LNCaP clone FGC (cell line): ENCODE results near the gene PDRG1.

Experiments used
- DNase-seq: peaks from one replicate; pipeline ENCODE4 v3.0.0-alpha.2; 2011; ENCODE audit warnings: low read depth
- H3K4me3 ChIP-seq: 2 replicates; pipeline ENCODE4 v1.5.1; 2011; ENCODE audit warnings: mild to moderate bottlenecking, low read depth, low read length, control low read depth
- TF ChIP-seq, protein P1 (sequence below): IDR thresholded peaks from 2 replicates; pipeline ENCODE4 v1.5.1; 2012; ENCODE audit warnings: mild to moderate bottlenecking; ENCODE audit not compliant: control insufficient read depth, insufficient read depth; ENCODE audit errors: extremely low read depth

The PDRG1 gene

DNA sequence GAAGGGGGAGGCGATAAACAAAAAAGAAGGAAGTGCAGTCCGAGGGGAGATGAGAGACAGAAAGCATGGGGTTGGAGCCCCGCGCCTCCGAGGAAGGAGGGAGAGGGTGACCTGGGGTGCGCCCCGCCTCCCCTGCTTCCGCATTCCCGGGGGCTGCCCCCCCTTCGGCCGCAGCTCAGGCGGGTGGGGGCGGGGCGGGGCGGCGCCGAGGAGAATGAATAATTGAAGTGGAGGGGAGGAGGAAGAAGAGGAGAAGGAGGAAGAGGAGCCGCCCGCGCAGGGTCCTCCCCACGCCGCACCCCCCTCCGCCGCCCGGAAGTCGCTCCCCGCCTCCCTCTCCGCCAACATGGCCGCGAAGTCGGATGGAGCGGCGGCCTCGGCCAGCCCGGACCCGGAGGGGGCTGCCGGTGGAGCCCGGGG, 16.0 kb upstream of the PDRG1 start, which contains the start of gene XKR7:
XKR7 (plus strand) TSS at position 322 of the 420 bp plus-strand sequence; CDS start at position 347, 25 bp downstream.
- no peak within 1 kb of the TSS for H3K4me3 ChIP-seq
- DNase-seq, result no peak
- TF ChIP-seq, protein P1, sequence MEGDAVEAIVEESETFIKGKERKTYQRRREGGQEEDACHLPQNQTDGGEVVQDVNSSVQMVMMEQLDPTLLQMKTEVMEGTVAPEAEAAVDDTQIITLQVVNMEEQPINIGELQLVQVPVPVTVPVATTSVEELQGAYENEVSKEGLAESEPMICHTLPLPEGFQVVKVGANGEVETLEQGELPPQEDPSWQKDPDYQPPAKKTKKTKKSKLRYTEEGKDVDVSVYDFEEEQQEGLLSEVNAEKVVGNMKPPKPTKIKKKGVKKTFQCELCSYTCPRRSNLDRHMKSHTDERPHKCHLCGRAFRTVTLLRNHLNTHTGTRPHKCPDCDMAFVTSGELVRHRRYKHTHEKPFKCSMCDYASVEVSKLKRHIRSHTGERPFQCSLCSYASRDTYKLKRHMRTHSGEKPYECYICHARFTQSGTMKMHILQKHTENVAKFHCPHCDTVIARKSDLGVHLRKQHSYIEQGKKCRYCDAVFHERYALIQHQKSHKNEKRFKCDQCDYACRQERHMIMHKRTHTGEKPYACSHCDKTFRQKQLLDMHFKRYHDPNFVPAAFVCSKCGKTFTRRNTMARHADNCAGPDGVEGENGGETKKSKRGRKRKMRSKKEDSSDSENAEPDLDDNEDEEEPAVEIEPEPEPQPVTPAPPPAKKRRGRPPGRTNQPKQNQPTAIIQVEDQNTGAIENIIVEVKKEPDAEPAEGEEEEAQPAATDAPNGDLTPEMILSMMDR, result no peak

DNA sequence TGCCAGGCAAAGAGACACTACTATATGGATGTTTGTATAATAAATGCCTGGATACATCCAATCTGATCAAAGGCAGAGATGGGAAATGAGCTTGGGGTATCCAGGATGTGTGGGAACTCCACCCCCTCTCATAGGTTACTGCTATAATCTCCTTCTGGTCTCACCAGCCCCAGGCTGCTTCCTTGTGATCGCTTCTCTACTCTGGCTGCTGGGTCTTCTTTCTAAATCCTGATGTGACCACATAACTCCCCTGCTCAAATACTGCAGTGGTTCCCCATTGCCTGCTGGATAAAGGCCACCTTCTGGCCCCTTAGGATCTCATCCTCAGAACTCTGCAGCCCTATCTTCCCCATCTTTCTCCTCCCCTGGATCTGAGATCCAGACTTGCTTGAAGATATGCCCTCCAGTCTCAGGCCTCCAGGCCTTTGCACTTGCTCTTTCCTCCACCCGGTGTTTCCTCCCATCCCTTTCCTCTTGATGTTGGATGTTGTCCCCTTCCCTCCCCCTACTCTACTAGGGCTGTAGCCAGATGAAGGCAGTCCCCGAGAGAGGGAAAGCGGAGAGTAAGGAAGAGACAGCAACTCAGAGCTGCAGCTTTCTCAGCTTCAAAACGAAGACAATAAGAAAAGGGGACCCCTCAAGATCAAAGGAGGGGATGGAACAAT, 15.3 kb upstream of the PDRG1 start:
- no peak overlapping the region for H3K4me3 ChIP-seq
- TF ChIP-seq, protein P1, result no peak
- no peak for DNase-seq

DNA sequence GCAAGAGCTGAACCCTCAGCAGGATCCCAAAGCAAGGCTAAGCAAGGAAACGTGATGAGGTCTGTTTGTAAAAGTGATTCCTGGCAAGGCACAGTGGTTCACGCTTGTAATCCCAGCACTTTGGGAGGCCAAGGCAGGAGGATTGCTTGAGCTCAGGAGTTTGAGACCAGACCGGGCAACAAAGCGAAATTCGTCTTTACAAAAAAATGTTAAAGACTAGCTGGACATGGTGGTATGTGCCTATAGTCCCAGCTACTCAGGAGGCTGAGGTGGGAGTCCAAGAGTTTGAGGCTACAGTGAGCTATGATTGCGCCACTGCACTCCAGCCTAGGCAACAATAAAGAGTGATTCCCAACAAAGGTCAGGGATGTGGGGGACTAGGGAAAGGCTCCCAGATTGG, 12.0 kb upstream of the PDRG1 start:
- no peak overlapping the region for H3K4me3 ChIP-seq
- DNase-seq, result no peak
- TF ChIP-seq, protein P1, result no peak

DNA sequence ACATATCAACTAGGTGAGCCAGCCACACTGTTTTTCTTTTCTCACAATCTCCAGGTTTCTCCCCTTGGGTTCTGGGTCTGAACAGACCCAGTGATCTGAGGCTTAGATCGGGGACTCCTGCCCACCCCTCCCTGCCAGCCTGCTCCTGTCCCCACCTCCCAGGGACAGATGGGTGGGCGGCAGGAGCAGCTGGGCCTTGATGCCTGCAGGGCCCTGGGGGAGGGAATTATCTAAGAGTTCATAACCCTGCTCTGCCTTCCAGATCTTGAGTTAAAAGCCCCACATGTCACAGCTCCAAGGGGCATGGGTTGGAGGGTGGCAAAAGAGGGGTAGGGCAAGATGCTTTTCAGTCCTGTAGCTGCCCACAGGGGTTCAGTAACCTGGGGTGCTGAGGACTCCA, 10.9 kb upstream of the PDRG1 start:
- H3K4me3 ChIP-seq, result no peak overlapping the region
- DNase-seq, result no peak
- TF ChIP-seq, protein P1, result no peak

DNA sequence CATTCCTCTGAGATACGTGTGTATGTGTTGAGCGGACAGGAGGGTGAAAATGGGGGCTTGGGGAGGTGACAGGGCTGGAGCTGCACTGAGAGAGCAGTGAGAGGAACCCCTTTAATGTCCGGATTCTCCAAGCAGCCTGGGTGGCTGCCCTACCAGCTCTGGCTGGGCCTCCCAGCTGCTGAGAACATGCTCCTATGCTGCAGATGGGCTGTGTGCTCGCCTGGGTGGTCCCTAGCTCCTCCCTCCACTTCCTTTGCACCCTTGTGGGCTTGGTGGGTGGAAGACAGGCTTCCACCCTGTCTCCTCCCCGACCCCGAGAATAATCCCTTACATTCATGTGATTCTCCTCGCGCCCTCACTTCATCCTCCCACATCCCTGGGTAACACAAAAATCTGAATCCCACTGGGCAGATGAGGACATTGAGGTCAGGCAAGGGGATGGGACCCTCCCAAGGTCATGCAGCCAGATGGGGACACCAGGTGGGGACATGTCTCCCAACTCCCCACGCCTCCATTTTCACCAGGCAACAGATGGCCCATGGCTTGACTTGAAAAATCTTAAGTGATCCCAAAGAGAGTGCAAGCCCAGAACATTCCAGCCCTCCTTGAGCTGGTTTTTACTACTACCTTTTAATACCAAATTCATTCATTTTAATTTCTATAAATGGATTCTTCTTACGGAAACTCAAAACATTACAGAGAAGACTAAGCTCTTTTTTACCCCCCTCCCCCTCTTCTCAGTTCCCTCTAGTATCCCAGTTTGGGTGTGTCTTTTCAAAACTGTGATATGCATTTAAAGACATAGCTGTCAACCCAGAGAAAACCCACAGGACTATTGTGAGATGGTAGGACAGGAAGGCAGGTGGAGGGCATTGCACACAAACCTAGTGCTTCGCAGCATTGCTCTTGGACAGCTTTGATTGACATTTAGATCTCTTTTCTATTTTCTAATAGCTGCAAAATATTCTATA, 5.0 kb upstream of the PDRG1 start:
- no peak for DNase-seq
- TF ChIP-seq, protein P1, result no peak
- no peak overlapping the region for H3K4me3 ChIP-seq

DNA sequence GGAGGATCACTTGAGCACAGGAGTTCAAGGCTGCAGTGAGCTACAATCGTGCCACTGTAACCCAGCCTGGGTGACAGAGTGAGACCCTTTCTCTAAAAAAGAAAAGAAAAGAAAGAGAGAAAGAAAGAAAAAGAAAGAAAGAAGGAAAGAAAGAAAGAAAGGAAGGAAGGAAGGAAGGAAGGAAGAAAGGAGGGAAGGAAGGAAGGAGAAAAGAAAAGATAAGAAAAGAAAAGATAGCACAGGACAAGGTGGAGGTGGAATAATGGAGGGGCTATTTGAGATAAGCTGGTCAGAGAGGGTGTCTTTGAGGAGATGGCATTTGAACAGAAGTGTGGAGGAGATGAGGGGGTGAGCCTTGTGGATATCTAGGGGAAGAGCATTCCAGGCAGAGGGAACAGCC, 2.7 kb upstream of the PDRG1 start:
- TF ChIP-seq, protein P1, result no peak
- no peak for DNase-seq
- no peak overlapping the region for H3K4me3 ChIP-seq
